ENCODE measurements around the gene TARS3.

Gene TARS3

GRCh38 chr15:101667881-101668280 lies 56.4 kb downstream of the TARS3 start:
- no peak overlapping the region for H2AFZ ChIP-seq
- H3K9ac ChIP-seq: no peak overlapping the region
- H3K27ac ChIP-seq: no peak overlapping the region
- no peak overlapping the region for H3K4me2 ChIP-seq (ENCODE audit: low read length)
- H3K27me3 ChIP-seq (ENCODE audit: control insufficient read depth, insufficient read depth, low read length): no peaks in the 10 kb centered on the region
- no peak for TF ChIP-seq CTCF (IDR thresholded peaks at IDR 0.05)
- H3K79me2 ChIP-seq: no peaks in the 10 kb centered on the region
- no peaks in the 10 kb centered on the region for H3K9me3 ChIP-seq (ENCODE audit: control insufficient read depth, low read length)
- no peaks in the 10 kb centered on the region for H3K36me3 ChIP-seq (ENCODE audit: control insufficient read depth, insufficient read depth, low read length)
- H3K4me3 ChIP-seq (ENCODE audit: low read depth, low read length): no peak overlapping the region
- H3K4me1 ChIP-seq: no peaks in the 10 kb centered on the region

DNA sequence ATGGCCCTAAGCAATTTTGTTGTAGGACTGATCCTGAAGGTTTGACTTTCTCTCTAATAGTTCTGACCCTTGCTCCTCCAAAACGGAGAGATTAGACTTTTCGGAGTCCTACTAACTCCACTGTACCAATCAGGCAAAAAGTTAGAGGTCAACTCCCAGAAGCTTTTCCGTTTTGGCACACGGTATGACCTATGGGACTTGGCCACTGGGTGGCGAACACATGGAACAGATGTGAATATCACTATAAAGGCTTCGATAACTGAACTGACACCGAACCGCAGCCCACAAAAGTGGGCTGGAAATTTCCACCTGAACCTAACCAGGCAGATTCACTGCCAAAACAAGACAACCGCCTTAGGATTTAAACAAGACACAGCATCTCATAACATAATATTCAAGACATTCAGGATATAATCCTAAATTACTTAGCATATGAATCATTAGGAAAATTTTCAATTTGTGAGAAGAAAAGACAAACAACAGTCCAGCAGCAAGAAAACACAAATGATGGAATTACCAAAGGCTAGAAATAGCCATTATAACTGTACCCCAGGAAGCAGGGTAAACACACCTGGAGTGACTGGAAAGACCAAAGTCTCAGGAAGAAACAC lies 59.9 kb downstream of the TARS3 start:
- Histone ChIP-seq H3K27me3 (ENCODE audit: control insufficient read depth, insufficient read depth, low read length) (no peaks in the 10 kb centered on the region), H2AFZ (no peak overlapping the region), H3K79me2 (no peaks in the 10 kb centered on the region), H3K27ac (no peak overlapping the region), H3K4me1 (no peaks in the 10 kb centered on the region), H3K4me3 (ENCODE audit: low read depth, low read length) (no peak overlapping the region), H3K9ac (no peak overlapping the region), H3K4me2 (ENCODE audit: low read length) (no peak overlapping the region), H3K9me3 (ENCODE audit: control insufficient read depth, low read length) (no peaks in the 10 kb centered on the region), H3K36me3 (ENCODE audit: control insufficient read depth, insufficient read depth, low read length) (no peaks in the 10 kb centered on the region)
- TF ChIP-seq CTCF (IDR thresholded peaks at IDR 0.05): no peak

DNA sequence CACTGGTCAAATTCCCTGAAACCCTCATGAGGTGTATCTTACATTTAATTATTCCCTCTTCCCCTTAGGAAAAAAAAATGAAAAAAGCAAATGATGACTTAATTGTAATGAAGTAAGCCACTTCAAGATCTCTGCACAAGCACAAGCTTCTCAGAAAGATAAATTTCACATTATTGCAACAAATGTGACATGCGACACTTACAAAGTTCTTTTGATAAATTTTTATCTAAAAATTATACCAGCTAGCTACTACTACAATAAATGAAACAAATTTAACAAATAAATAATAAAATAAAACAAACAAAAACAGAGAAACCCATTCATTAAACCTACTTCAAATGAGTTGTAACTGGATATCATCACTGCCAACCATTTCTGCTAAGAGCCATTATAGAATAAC lies 62.1 kb downstream of the TARS3 start:
- Histone ChIP-seq H3K79me2 (no peaks in the 10 kb centered on the region), H3K4me1 (no peaks in the 10 kb centered on the region), H3K4me2 (ENCODE audit: low read length) (no peak overlapping the region), H2AFZ (no peak overlapping the region), H3K9ac (no peak overlapping the region), H3K4me3 (ENCODE audit: low read depth, low read length) (no peak overlapping the region), H3K27me3 (ENCODE audit: control insufficient read depth, insufficient read depth, low read length) (no peaks in the 10 kb centered on the region), H3K27ac (no peak overlapping the region), H3K36me3 (ENCODE audit: control insufficient read depth, insufficient read depth, low read length) (no peaks in the 10 kb centered on the region), H3K9me3 (ENCODE audit: control insufficient read depth, low read length) (no peaks in the 10 kb centered on the region)
- TF ChIP-seq CTCF (IDR thresholded peaks at IDR 0.05): no peak

DNA sequence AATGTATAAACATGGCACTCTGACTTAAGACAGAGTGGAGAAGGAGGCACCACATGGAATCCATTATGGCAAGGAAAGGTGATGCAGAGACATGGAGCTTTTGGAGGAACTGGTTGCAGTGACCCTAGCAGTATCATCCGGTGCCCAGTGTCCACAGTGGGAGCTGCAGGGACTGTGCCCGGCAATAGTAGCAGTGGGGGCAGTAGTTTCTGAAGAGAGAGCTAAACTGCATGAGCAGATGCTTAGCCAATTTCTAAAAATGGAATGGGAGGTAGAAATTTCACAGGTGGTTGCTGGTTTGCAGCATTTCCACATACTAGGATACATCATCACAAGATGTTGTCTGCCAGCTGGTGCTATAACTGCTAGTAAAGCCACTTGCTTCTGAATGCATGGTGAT lies 64.3 kb downstream of the TARS3 start:
- Histone ChIP-seq H3K27ac (no peak overlapping the region), H3K79me2 (no peaks in the 10 kb centered on the region), H3K4me3 (ENCODE audit: low read depth, low read length) (no peak overlapping the region), H3K4me2 (ENCODE audit: low read length) (no peak overlapping the region), H3K4me1 (no peaks in the 10 kb centered on the region), H3K27me3 (ENCODE audit: control insufficient read depth, insufficient read depth, low read length) (no peaks in the 10 kb centered on the region), H2AFZ (no peak overlapping the region), H3K9ac (no peak overlapping the region), H3K9me3 (ENCODE audit: control insufficient read depth, low read length) (no peaks in the 10 kb centered on the region), H3K36me3 (ENCODE audit: control insufficient read depth, insufficient read depth, low read length) (no peaks in the 10 kb centered on the region)
- no peak for TF ChIP-seq CTCF (IDR thresholded peaks at IDR 0.05)

All from parathyroid adenoma (tissue), 2 donors.